ENCODE data around the gene DPYSL3.

DPYSL3 gene

GRCh38 chr5:147360816-147361215 lies 149.1 kb downstream of the DPYSL3 start:
- no peak for DNase-seq

- no peak for DNase-seq
Observed at GRCh38 chr5:147359581-147359980, 150.3 kb downstream of the DPYSL3 start.

GRCh38 chr5:147359101-147359500 lies 150.8 kb downstream of the DPYSL3 start:
- no peak for DNase-seq

GRCh38 chr5:147349241-147349640 lies 160.6 kb downstream of the DPYSL3 start:
- DNase-seq = no peak

GRCh38 chr5:147348451-147348850 lies 161.4 kb downstream of the DPYSL3 start:
- no peak for DNase-seq

GRCh38 chr5:147348046-147348445 lies 161.8 kb downstream of the DPYSL3 start:
- DNase-seq = no peak

- no peak for DNase-seq
Observed at GRCh38 chr5:147346006-147346561, 163.8 kb downstream of the DPYSL3 start.

- no peak for DNase-seq
Observed at GRCh38 chr5:147344861-147345260, 165.0 kb downstream of the DPYSL3 start.

- no peak for DNase-seq
Observed at GRCh38 chr5:147341345-147341744, 168.5 kb downstream of the DPYSL3 start.

- no peak for DNase-seq
Observed at GRCh38 chr5:147340941-147341340, 168.9 kb downstream of the DPYSL3 start.

All from CD4-positive, alpha-beta T cell treated with Interleukin-17A for 4 hours (primary cell).